ENCODE measurements around the gene CYP2W1. TPM values are rescaled to one million over a fixed set of nuclear protein-coding genes. Genes with fewer than 3 reads are reported as not detected.
A peak's percentile ranks its signal among the peaks of the same experiment; 100 is the strongest.
"Not testable (repeated sequence)": the region's sequence is repeated elsewhere in the genome, so short reads cannot be mapped to it uniquely, and the experiment has no call there.

Gene CYP2W1, protein sequence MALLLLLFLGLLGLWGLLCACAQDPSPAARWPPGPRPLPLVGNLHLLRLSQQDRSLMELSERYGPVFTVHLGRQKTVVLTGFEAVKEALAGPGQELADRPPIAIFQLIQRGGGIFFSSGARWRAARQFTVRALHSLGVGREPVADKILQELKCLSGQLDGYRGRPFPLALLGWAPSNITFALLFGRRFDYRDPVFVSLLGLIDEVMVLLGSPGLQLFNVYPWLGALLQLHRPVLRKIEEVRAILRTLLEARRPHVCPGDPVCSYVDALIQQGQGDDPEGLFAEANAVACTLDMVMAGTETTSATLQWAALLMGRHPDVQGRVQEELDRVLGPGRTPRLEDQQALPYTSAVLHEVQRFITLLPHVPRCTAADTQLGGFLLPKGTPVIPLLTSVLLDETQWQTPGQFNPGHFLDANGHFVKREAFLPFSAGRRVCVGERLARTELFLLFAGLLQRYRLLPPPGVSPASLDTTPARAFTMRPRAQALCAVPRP
- total RNA-seq (2014; rRNA removed; shearing (Covaris generic)) = not detected in 2 replicates

DNA sequence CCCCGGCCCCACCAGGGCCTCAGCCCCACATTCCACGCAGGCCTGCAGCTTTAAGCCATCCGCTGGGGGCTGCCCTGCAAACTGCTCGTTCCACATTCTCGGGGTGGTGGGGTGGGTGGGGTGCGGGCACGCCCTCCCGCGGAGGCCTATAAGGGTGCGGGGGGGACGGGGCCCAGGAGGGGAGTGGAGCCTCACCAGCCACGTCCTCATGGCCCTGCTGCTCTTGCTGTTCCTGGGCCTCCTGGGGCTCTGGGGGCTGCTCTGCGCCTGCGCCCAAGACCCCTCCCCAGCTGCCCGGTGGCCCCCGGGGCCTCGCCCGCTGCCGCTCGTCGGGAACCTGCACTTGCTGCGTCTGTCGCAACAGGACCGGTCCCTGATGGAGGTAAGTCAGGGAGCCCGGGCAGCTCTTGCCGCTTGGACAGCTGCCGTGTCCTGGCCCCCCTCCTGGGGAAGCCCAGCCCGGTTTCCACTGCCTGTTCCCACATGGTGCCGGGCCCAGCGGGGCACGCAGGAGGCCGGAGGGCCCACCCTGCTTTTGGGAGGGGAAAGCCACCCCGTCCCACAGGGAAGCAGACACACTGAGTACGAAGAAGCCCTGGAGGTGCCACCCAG is at the start of gene CYP2W1:
Gene CYP2W1 (plus strand): TSS at position 178 of the 612 bp plus-strand sequence. CDS start 31 bp downstream, at position 209.
- DNase-seq (ENCODE audit: low read depth) = no peak

DNA sequence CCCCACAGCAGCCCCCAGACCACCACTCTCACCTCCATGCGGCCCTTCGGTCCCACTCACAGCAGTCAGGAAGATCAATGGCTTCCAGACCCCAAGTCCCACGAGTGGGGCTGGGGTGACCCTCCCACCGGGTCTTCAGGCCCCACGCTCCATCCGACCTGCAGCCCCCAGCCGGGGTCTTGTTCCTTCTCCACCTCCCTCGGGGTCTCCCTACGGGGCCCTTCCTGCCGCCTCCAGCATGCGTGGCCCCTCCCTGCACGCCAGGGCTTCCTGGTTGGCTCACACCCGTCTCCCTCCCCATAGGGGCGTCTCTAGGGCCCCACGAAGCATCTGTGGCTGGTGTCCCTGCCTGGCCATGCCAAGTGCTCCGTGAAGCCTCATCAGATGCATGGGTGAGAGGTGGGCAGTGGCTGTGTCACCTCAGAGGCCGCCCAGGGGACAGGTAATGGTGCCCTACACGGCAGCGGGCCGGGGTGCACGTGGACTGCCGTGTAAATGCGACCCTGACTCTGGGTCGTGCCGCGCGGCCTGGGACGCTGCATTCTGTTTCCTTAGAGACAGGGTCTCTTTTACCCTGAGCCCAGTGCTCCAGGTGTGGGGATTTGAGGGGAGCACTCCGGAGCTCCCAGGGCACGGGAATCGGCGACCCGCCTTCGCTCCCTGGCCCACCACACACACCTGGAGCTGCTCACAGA is 48.4 kb upstream of the CYP2W1 start:
- DNase-seq (ENCODE audit: low read depth) = no peak

DNA sequence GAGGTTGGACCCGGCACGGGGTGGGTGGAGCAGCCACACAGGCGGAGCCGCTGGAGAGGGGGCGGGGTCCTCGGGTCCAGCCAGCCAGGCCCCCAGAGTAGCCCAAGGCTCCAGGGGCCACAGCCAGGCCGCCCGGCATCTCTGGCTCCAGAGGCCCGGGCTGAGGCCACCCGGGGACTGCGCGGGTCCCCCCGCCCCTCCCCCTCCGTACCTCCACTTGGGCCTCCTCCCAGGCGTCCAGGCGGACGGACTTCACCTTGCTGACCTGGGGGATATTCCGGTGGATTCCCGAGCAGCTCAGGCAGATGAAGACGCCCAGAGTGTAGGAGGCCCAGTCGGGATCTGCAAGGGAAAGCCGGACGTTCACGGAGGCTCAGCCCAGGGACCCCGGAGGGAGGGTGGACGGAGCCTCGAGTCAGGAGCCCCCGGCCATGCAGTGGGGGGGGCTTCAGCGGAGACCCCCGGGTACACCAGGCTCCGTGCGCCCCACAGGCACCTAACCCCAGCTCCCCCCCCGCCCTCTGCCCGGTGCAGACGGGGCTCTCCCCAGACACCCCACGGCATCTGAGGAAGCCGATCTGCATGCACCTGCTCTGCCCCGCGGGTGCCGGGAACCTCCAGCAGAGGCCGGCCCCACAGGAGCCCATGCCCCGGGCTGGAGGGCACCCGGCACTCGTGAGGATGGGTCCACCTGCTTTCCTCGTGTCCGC is 47.7 kb upstream of the CYP2W1 start:
- DNase-seq (ENCODE audit: low read depth) = no peak

DNA sequence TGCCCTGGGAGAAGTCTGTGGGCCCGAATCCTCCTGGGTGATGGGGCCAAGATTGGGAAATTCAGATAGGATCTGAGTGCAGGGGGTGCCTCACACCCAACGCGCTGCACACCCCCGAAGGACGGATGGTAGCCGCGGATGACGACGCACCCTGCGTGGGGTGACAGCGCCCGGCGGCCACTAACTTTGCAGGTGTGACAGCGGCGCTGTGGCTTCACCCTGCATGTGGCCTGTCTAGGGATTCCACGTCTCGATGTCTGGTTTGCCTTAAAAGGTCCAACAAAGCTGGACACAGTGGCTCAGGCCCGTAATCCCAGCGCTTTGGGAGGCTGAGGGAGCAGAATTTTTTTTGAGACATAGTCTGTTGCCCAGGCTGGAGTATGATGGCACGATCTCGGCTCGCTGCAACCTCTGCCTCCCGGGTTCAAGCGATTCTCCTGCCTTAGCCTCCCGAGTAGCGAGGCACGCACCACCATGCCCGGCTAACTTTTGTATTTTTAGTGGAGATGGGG is 47.1 kb upstream of the CYP2W1 start:
- DNase-seq (ENCODE audit: low read depth) = no peak

DNA sequence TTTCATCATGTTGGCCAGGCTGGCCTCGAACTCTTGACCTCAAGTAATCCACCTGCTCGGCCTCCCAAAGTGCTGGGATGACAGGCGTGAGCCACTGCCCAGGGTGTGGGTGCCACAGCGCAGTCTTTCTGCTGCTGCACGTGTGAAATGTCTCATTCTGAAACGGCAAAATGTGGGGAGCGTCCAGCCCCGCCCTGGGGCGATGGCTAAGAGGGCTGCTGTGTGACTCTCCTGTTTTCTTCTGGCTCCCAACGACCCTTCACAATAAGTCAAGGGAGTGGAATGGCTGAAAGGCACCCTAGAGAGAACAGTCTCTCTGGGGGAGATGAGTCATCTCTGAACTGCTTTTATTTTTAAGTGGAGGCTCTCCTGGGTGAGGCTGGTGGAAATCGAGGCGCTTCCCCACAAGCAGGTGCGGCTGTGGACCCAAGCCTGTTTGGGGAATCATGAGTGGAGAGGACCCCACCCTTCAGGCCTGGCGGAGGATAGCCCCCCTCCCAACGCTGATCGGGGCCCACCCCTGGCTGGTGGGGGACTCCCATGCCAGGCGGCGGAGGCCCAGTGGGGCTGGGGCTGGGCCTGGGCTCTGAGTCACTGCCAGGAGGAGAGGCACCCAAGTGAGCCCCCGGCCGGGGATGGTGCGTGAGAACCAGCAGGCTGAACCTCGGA is 46.5 kb upstream of the CYP2W1 start:
- DNase-seq (ENCODE audit: low read depth) = peak; percentile 74

DNA sequence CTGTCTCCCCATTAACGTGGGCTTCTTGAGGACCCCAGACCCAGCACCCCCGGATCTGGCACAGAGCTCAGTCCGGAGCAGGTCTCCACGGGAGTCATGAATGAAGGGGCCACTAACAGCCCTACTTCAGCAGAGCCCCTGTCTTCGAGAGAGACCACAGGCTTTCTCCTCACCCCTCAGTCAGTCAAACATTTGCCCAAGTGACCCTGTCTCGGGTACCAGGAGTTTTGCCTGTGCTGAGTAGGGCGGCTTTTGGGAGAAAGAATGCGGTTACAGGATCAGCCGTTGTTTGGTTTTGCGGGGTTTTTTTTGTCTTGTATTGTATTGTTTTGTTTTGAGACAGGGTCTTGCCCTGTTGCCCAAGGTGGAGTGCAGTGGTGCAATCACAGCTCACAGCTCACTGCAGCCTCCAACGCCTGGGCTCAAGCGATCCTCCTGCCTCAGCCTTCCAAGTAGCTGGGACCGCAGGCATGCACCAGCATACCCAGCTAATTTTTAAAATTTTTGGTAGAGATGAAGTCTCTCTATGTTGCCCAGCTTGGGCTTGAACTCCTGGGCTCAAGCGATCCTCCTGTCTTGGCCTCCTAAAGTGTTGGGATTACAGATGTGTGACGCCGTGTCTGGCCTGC is 45.0 kb upstream of the CYP2W1 start:
- DNase-seq (ENCODE audit: low read depth) = no peak

DNA sequence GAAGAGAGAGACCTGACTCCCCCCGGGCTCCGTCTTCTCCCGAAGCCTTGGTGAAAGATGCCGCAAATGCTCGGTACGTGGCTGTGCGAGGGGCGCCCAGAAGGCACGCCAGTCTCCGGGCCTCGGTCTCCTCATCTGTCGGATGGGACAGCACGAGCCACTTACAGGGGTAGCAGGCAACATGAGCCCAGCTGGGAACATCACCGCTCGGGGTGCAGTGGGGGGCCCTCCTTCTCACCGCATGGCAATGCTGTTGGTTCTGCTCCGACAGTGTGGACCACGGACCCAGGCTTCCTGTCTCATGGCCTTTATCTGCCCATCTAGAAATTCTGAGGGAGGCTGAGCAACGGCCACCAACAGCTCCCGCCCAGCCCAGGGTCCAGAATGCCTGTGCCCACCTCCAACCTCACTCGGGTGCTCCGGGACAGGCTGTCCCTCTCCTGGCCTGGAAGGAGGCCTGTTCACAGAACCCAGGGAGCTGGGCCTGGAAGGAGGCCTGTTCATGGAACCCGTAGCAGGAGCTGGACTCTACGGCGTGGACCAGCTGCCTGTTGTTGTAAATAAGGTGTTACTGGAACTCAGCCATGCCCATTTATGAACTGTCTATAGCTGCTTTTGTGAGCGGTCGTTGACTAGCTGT is 44.3 kb upstream of the CYP2W1 start:
- no peak for DNase-seq (ENCODE audit: low read depth)

DNA sequence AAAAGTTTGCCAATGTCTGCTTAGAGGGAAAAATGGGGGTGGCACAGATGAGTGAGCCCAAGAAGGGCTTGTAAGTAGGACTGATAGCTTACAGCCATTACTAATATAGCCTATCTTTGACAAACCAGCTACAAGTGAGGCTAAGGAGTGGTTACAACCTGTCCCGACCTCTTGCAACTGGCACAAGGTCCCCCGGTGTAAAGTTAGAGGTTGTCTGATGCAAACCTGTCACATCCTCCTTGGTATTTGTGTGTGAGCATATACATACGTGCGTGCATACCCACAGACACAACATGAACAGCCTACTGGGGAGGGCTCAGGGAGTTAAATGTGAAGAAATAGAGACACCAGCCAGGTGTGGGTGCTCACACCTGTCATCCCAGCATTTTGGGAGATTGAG is 43.1 kb upstream of the CYP2W1 start:
- no peak for DNase-seq (ENCODE audit: low read depth)

DNA sequence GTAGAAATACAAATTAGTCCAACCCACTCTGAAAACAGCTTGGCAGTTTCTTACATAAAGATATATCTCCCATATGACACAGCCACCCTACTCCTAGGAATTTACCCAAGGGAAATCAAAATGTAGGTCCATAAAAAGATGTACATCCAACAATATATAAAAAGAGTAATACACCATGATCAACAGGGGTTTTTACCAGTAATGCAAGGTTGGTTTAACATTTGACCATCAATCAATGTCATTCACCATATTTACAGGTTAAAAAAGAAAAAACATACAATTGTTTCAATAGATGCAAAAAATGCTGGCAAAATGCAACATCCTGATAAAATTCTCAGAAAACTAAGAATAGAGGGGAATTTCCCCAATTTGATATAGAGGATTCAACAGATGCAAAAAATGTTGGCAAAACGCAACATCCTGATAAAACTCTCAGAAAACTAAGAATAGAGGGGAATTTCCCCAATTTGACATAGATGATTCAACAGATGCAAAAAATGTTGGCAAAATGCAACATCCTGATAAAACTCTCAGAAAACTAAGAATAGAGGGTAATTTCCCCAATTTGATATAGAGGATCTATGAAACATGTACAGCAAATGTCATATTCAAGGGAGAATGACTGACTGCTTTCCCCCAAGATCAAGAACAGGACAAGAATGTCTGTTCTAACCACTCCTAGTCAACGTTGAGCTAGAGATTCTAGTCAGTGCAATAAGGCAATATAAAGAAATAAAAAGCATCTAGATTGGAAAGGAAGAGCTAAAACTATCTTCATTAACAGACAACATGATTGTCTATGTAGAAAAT is 42.2 kb upstream of the CYP2W1 start:
- no peak for DNase-seq (ENCODE audit: low read depth)

DNA sequence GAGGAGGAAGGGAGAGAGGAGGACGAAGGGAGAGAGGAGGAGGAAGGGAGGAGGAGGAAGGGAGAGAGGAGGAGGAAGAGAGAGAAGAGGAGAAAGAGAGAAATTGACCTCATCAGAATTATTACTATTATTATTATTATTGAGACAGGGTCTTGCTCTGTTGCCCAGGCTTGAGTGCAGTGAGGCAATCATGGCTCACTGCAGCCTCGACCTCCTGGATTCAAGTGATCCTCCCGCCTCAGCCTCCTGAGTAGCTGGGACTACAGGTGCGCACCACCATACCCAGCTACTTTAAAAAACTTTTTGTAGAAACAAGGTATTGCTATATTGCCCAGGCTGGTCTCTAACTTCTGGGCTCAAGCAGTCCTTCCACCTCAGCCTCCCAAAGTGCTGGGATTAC is 39.2 kb upstream of the CYP2W1 start:
- not testable (repeated sequence) for DNase-seq (ENCODE audit: low read depth)

DNA sequence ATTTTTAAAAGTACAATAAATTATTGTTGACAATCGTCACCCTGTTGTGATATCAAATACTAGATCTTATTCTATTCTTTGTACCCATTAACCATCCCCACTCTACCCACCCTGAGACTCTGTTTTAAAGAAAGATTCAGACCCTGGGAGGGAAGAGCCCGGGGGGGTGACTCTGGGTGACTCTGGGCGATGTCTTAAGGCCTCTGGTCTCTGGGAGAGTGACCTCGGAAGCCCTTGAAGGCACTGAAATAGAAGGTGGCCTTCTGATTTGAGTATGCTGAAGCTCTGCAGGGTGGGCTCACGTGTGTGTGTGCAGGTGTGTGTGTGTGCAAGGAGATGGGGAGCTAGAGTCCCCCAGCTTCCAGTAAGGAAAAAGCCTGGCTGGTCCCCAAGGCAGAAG is 38.2 kb upstream of the CYP2W1 start:
- DNase-seq (ENCODE audit: low read depth) = no peak

DNA sequence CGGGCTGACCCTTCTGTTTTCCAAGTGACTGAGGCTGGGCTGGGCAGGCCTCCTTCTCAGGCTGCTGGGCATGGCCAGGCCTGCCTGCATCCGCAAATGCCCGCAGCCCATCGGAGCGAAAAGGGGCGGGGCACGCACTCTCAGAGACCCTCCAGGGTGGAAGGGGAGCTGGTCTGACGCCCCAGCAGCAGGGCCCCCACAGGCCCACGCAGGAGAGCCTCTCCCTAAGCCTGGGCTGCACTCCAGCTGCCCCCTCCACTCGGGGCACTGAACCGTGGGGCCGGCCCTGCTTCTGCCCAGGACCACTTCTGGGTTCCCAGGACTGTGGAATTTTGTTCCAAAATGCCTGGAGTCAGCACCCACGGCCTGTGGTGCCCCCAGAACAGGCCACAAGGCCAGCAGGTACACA is 37.8 kb upstream of the CYP2W1 start:
- DNase-seq (ENCODE audit: low read depth) = no peak

DNA sequence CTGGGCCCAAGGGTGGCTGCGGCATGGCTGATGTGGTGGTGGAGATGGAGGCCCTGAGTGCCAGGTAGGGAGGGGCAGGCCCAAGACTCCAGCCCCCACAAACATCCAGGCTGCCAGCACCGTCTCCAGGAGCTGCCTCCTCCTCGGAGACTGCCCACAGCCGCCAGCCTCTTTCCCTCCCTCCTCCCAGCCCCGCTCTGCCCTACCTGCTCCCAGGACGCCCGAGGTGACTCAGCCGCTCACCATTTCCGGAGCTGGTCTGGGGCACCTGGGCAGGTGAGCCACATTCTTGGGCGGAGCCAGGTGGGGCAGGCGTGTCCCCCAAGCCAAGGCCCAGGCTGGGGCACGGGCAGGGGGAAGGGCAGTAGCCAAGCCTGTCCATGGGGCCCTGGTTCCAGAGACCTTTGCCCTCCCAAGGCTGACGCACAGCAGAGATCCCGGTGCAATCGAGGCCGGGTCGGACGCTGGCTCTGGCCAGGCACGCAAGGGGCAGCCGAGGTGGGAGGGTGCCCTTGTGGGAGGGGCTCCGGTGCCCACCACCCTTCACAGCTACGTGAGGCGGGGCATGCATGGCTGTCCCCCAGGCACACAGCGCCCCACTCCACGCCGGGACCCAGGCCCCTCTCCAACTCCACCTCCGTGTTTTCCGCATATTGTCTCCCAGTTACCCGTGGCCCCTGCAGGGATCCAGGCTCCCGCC is 37.3 kb upstream of the CYP2W1 start:
- DNase-seq (ENCODE audit: low read depth) = no peak

DNA sequence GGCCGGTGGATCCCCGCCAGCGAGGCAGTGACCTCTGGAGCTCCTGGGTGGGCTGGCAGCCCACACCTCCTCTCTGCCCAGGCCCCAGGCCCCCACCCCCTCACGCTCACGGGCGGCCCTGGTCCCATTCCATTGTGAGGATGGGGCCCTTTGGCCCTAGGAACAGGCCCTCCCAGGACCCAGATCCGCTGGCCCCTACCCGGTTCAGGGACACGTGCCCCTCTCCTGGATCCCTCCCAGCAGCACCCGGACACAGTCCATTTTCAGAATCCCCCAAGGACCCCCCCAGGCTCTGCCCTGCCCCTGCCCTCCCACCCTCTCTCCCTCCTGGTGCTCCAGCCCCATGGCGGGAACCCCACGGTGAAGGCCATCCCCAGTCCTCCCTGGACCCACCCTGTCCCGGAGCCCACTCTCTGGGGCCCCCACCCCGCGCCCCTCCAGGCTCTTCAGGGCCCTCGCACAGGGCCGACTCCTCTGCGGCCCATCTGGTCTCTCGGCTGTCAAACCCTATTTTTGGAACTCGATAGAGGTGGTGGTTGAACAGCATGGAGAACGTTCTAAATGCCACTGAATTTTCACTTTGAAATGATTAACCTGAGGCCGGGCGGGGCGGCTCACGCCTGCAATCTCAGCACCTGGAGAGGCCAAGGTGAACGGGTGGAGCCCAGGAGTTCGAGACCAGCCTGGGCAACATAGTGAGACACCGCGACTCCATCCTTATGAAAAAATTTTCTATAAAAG is 36.6 kb upstream of the CYP2W1 start:
- DNase-seq (ENCODE audit: low read depth) = no peak

DNA sequence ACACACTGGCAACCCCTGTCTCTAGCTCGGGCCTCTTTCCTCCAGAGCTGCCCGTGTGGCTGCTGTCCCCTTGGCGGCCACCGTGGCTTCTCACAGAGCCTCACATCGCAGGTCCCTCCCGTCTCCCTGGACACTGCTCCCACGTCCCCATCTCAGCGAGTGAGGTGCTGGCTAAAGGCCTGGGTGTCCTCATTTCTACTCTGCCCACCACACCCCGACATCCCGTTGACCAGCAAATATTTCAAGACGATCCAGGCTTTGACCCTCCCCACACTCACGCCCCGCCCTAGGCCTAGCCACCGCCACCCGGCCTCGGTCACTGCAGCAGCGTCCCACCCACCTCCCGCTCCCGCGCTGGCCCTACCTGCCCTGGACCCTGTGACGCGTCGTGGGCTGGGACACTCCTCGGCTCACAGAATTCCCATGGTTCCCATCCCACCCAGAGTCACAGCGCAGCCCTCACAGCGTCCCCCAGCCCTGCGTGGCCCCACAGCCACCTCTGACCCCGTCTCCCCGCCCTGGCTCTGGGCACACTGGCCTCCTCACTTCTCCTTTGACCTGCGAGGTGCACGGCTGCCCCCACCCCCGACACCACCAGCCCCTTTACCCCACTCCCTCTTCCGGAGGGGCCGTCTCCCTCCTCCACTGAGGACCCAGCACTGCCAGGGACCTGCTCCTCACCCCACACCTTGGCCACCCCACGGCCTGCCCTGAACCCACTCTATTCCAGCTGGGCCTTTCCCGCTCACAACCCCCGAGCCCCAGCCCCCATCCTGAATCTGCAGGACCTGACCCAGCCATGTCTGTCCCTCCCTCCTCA is 35.4 kb upstream of the CYP2W1 start:
- no peak for DNase-seq (ENCODE audit: low read depth)

DNA sequence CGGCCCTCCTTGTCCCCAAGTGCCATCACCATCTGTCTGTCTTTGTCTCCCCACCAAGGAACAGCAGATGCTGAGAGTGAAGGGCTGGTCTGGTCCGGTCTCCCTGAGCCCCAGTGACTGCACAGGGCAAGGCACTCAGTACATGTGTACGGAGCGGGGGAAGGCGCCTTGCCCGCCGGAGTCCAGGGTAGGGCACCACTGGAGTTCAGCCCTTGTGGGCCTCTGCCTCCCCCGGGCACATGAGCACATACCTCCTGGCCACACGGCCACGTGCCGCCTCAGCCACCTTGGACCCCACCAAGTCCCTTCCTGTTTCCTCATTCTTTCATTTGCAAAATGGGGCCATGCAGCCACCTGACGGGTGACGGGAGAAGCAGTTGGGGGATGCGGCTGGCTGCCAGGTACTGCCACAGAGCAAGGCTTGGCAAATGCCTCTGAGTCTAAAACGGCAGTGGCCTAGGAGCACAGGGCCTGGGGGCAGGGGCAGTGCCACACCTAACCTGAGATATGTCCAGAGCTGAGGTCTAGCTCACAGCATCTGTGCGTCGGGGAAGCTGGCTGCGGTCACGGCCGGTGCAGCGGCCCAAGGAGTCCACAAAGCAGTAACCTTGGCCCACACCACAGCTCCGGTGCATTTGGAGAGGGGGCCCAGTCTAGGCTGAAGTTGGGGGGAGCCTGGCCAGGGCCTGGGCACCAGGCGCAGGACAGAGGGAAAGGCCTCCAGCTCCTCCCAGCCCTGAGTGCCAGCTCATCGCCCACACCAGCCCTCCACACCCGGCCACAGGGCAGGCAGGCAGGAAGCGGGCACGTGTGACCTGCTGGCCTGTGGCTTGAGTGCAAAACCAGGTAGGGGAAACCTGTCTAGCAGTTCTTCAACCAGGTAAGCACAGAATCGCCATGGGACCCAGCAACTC is 33.7 kb upstream of the CYP2W1 start:
- DNase-seq (ENCODE audit: low read depth) = no peak

Data from RPMI7951 (cell line).